K562 (cell line): Measurements from ENCODE around the gene LRCH1. TPM values are rescaled to one million over a fixed set of nuclear protein-coding genes. Genes with fewer than 3 reads are reported as not detected.

Experiments used
- ATAC-seq: fragments of 200-7000 bp; cut with Tn5 transposase; 3 replicates; pipeline ENCODE4 v1.9.1; 2020; ENCODE audit warnings: moderate library complexity
- BruUV-seq: library from RNA; stranded (reverse); fragments of 400-500 nt; replicated peaks from 2 replicates; lab custom pipeline; 2021; lab: Mats Ljungman, UMichigan
- CTCF ChIA-PET: fragments of 300-600 bp; formaldehyde crosslinking; extraction: SDS; loops from one replicate; lab custom pipeline; 2021; ENCODE audit warnings: low intra/inter-chr PET ratio; lab: Yijun Ruan, JAX
- POLR2A ChIA-PET: fragments of 300-600, 350-650 bp; sonication (Branson Sonifier 250); formaldehyde crosslinking; extraction: SDS; loops from one replicate; lab custom pipeline; 2021; ENCODE audit warnings: antibody characterized with exemption, inconsistent platforms; lab: Yijun Ruan, JAX
- DNase-seq, 4 experiments: peaks; one replicate each; pipeline versions ENCODE4 v3.0.0 to v3.0.0-alpha.2; 2011 to 2018; ENCODE audit warnings: low spot score in 3 of 4, mixed read lengths in 3 of 4; ENCODE audit errors: extremely low read depth in 1 of 4
- FAIRE-seq: peaks from 2 replicates; lab custom pipeline; 2011; peaks lifted over from hg19 to GRCh38; lab: Jason Lieb, UNC
- H2AFZ ChIP-seq: 2 replicates; pipeline ENCODE4 v1.6.0; 2011; ENCODE audit warnings: low read depth, low read length, control low read depth, inconsistent platforms
- H3K27ac ChIP-seq: fragments of 200-600 bp; 3 replicates; pipeline ENCODE4 v1.8.0; 2011; ENCODE audit warnings: low read depth, mild to moderate bottlenecking, control low read depth, inconsistent platforms, low read length, moderate library complexity, mixed read lengths; ENCODE audit errors: extremely low read depth
- H3K27me3 ChIP-seq, 2 experiments: fragments of 300-600 bp in 1 of 2; 2 replicates in 1 of 2; 3 replicates in 1 of 2; pipeline versions ENCODE4 v1.6.0 to v1.8.0; 2011; ENCODE audit warnings: inconsistent platforms in 2 of 2, low read length in 2 of 2, mild to moderate bottlenecking in 1 of 2, mixed read lengths in 1 of 2, moderate library complexity in 1 of 2; ENCODE audit not compliant: control insufficient read depth in 2 of 2, insufficient read depth in 2 of 2
- H3K36me3 ChIP-seq: fragments of 300-600 bp; 3 replicates; pipeline ENCODE4 v1.8.0; 2011; ENCODE audit warnings: mild to moderate bottlenecking, low read length, inconsistent platforms; ENCODE audit not compliant: control insufficient read depth, insufficient read depth
- H3K4me1 ChIP-seq, 2 experiments: fragments of 200-600 bp in 1 of 2; replicated peaks in 1 of 2; 2 replicates in 1 of 2; 3 replicates in 1 of 2; pipeline versions ENCODE4 v1.5.1 to v1.8.0; 2011; ENCODE audit warnings: inconsistent platforms in 2 of 2, low read length in 2 of 2, mild to moderate bottlenecking in 1 of 2, mixed read lengths in 1 of 2, moderate library complexity in 1 of 2; ENCODE audit not compliant: control insufficient read depth in 2 of 2, insufficient read depth in 2 of 2
- H3K4me2 ChIP-seq: 2 replicates; pipeline ENCODE4 v1.6.1; 2011; ENCODE audit warnings: low read length, control low read depth, inconsistent platforms, mixed read lengths; ENCODE audit not compliant: insufficient read depth
- H3K4me3 ChIP-seq: fragments of 200-600 bp; sonication (generic), shearing (Covaris generic); 2 replicates; pipeline ENCODE4 v1.5.1; 2016; ENCODE audit warnings: control low read depth, inconsistent platforms
- H3K79me2 ChIP-seq: fragments of 200-600 bp; 3 replicates; pipeline ENCODE4 v1.8.0; 2011; ENCODE audit warnings: low read length, inconsistent platforms; ENCODE audit not compliant: control insufficient read depth, insufficient read depth
- H3K9ac ChIP-seq, 2 experiments: 2 replicates each; pipeline versions ENCODE4 v1.6.0 to v1.6.1; 2011; ENCODE audit warnings: low read depth in 2 of 2, low read length in 2 of 2, control low read depth in 1 of 2, inconsistent platforms in 1 of 2, mild to moderate bottlenecking in 1 of 2, mixed read lengths in 1 of 2; ENCODE audit not compliant: insufficient read depth in 1 of 2
- H3K9me1 ChIP-seq: one replicate; pipeline ENCODE4 v1.6.0; 2011; ENCODE audit warnings: inconsistent platforms, mild to moderate bottlenecking, low read length, moderate library complexity; ENCODE audit not compliant: control insufficient read depth, insufficient read depth
- H3K9me3 ChIP-seq: replicated peaks from 2 replicates; pipeline ENCODE4 v1.5.1; 2011; ENCODE audit warnings: low read depth, low read length, inconsistent platforms; ENCODE audit not compliant: control insufficient read depth, insufficient read depth
- H4K20me1 ChIP-seq: replicated peaks from 2 replicates; pipeline ENCODE4 v1.6.1; 2011; ENCODE audit warnings: low read length, inconsistent platforms, mixed read lengths; ENCODE audit not compliant: control insufficient read depth, insufficient read depth
- FOXK2 ChIP-seq, 2 experiments: fragments of 450-650 bp; IDR thresholded peaks in 1 of 2; conservative IDR thresholded peaks in 1 of 2; 2 replicates each; pipeline ENCODE4 v1.6.1; 2016; ENCODE audit warnings: low read depth in 2 of 2, mild to moderate bottlenecking in 1 of 2
- RFX5 ChIP-seq: IDR thresholded peaks from 2 replicates; pipeline ENCODE4 v1.6.1; 2011; ENCODE audit warnings: low read depth, mild to moderate bottlenecking, improper control_type of control experiment, low read length
- U2AF2 ChIP-seq: fragments of 200-400 bp; formaldehyde crosslinking; optimal IDR thresholded peaks from 2 replicates; pipeline ENCODE3; 2017; ENCODE audit warnings: low read depth, mild to moderate bottlenecking, low read length
- ZNF143 ChIP-seq: sonication (generic); formaldehyde crosslinking; IDR thresholded peaks from 2 replicates; pipeline ENCODE4 v1.9.0; 2022; ENCODE audit warnings: mild to moderate bottlenecking, missing genetic modification reagents
- ZSCAN29 ChIP-seq: fragments of 450-650 bp; IDR thresholded peaks from 2 replicates; pipeline ENCODE4 v1.6.1; 2017
- WGBS: fragments of 100-300 bp; shearing (Covaris generic); methylation state at CpG from one replicate; pipeline ENCODE4 v1.1.6; 2016; ENCODE audit warnings: low coverage, mixed read lengths; ENCODE audit not compliant: insufficient coverage; ENCODE audit errors: missing lambda C conversion rate; 5-methylcytosine and 5-hydroxymethylcytosine counted together
- in situ Hi-C: fragments of 300-500 bp; cut with MboI; formaldehyde crosslinking; loops from 4 replicates; pipeline ENCODE4 v1.15.0; 2018; ENCODE audit warnings: inconsistent platforms, mixed read lengths
- intact Hi-C: fragments of 100-400 bp; cut with micrococcal nuclease; formaldehyde crosslinking; loops from 2 replicates; pipeline ENCODE4 v1.14.2; 2022
- polyA plus RNA-seq, 8 experiments: library from polyadenylated mRNA; depleted of rRNA in 4 of 8; stranded (reverse) in 5 of 8; unstranded in 3 of 8; fragments of >200 nt; fragmentation: Nextera tagmentation in 2 of 8; fragmentation: Illumina TruSeq in 1 of 8; extraction: Ambion mirVana in 2 of 8; extraction: Trizol in 1 of 8; gene quantifications; 2 replicates each; pipeline versions ENCODE4 v1.2.1 to v1.2.3, GENCODE V29; 2011 to 2014; ENCODE audit warnings: inconsistent platforms in 1 of 8, missing spikeins in 1 of 8
- total RNA-seq, 7 experiments: library from RNA; depleted of rRNA in 6 of 7; stranded (reverse); fragments of >200 nt in 6 of 7; fragmentation: Illumina TruSeq in 2 of 7; extraction: Trizol in 2 of 7; gene quantifications; 2 replicates each; pipeline versions ENCODE4 v1.2.1 to v1.2.3, GENCODE V29; 2011 to 2021; ENCODE audit warnings: low replicate concordance in 1 of 7

Gene LRCH1
- total and polyA plus RNA-seq, 9 of the 15 experiments (the other 6 are each of a cell fraction or from before 2014, with no cell fraction given): 1.1 to 6.8 (median 3.7) TPM

DNA sequence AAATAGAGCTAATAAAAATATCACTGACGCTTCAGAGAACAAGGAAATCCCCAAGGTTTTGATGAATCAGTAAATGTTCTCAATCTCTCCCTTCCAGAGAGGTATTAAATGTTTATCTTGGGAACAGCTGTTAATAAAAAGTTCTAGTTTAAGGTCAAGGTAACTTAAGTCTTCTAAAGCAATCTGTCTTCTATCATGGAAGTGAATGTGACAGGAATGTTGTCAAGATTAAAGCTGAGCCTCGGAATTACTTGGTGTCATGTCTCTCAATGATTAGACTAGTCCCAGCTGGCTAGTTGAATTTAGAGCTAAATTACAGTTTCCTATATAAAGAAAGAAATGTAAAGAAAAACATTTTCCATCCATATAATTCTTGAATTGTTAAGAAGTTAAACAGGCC, 220.6 kb downstream of the LRCH1 start:
- Histone ChIP-seq H3K4me2 (no peak overlapping the region), H3K79me2 (no peaks in the 10 kb centered on the region), H2AFZ (no peak overlapping the region), H4K20me1 (no peaks in the 10 kb centered on the region), H3K27ac (no peak overlapping the region), H3K9me1 (no peaks in the 10 kb centered on the region), H3K4me1 (no peaks in the 10 kb centered on the region), H3K27me3 (no peaks in the 10 kb centered on the region), H3K9ac (no peak overlapping the region), H3K9me3 (no peaks in the 10 kb centered on the region), H3K4me3 (no peak overlapping the region), H3K36me3 (peaks cover 73% of the 10 kb centered on the region)
- ATAC-seq (no peak), FAIRE-seq (no peak), DNase-seq (no peak)
- CTCF ChIA-PET: no interaction called here
- intact Hi-C loops: no loop called here
- no TSS peak for BruUV-seq
- POLR2A ChIA-PET: no interaction called here
- 89% methylated on average over 2 of the region's 2 CpGs for WGBS
- no peak for TF ChIP-seq RFX5
- in situ Hi-C loops: no loop called here

DNA sequence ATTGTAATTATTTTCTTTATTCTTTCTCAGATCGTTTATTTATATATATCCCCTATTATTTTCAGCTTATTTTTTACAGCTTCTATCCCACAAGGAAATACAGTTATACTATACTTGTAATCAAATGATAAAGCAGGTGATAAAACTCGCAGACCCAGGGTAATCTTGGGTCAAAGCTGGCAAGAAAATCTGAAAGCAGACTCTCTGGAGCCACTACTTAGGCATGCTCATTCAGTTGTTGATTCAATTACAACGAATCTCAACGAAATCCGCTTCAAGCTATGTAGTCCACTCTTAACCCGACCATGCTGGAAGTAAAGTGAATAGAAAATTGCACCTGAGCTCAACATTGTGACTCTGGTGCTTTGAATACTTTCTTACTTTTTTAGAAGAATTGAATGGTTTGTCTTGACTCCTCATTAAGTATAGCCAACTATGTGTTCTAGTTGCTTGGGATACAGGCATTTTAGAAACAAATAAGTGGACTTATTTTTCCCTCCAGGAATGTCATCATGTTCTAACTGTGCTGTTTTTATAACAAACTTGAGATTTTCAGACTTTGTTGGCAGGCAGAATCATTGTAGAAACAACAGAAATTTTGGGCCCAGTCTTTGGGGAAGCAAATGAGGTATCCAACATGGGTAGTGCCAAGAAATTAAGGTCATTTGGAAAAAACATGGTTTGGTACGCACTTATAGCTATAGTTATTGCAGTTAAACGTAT, 222.6 kb downstream of the LRCH1 start:
- H3K4me2 ChIP-seq: no peak overlapping the region
- H3K4me1 ChIP-seq: no peaks in the 10 kb centered on the region
- no peaks in the 10 kb centered on the region for H3K9me1 ChIP-seq
- intact Hi-C loops: no loop called here
- in situ Hi-C loops: no loop called here
- no peaks in the 10 kb centered on the region for H3K79me2 ChIP-seq
- WGBS: 95% methylated on average over 8 of the region's 8 CpGs
- BruUV-seq: no TSS peak
- POLR2A ChIA-PET: interaction anchor here (1.3 kb wide), 1 partner anchor 23 kb away, joined by 3 read pairs; no protein-coding TSS in a partner anchor
- TF ChIP-seq FOXK2 (conservative IDR thresholded peaks at IDR 0.05 in 1 of 2, IDR thresholded peaks at IDR 0.05 in 1 of 2; ENCODE audit: low read depth in 2 of 2) (no peak), U2AF2 (no peak), ZSCAN29 (no peak), ZNF143 (no peak)
- DNase-seq (no peak), ATAC-seq (no peak), FAIRE-seq (no peak)
- no peaks in the 10 kb centered on the region for H3K9me3 ChIP-seq
- no peak overlapping the region for H3K4me3 ChIP-seq
- no peaks in the 10 kb centered on the region for H4K20me1 ChIP-seq
- H3K27me3 ChIP-seq: no peaks in the 10 kb centered on the region
- CTCF ChIA-PET: no interaction called here
- no peak overlapping the region for H3K9ac ChIP-seq
- no peak overlapping the region for H2AFZ ChIP-seq
- no peak overlapping the region for H3K27ac ChIP-seq
- H3K36me3 ChIP-seq: peaks cover 90% of the 10 kb centered on the region
